C1 segment of cervical spinal cord (tissue), 14 donors: ENCODE results near the gene CATSPERB.
A peak's percentile ranks its signal among the peaks of the same experiment; 100 is the strongest.
"Not testable (repeated sequence)": the region's sequence is repeated elsewhere in the genome, so short reads cannot be mapped to it uniquely, and the experiment has no call there.

ENCODE experiments used
- DNase-seq, 14 donors: peaks; one replicate each; lab custom pipeline; 2025; lab: John Stamatoyannopoulos, UW

The CATSPERB gene

DNA sequence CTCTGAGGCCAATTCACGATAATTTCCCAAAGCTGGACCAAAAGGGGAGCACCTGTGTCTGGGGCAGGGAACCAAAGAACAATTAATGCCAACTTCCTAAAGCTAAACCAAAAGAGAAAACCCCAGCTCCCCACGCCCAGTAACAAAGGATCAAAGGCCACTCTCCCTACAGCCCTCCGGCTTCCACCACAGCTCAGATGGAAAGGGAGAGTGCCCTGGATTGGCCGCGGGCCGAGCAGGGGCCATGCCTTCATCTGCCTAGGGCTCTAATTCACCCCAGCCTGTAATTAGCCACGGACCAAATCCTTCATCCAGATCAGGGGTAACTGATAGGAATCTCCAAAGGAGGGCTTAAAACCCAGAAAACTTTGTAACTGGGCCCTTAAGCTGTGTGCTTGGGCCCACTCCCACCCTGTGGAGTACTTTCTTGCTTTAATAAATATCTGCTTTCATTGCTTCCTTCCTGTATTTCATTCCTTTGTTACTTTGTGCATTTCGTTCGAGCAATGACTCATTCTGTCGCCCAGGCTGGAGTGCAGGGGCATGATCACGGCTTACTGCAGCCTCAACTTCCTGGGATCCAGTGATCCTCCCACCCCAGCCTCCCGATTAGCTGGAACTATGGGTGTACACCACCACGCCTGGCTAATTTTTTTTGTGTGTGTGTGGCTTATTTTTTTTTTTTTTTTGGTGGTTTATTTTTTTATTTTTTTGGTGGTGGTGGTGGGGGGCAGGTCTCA is 156.2 kb downstream of the CATSPERB start:
- DNase-seq: no peak

DNA sequence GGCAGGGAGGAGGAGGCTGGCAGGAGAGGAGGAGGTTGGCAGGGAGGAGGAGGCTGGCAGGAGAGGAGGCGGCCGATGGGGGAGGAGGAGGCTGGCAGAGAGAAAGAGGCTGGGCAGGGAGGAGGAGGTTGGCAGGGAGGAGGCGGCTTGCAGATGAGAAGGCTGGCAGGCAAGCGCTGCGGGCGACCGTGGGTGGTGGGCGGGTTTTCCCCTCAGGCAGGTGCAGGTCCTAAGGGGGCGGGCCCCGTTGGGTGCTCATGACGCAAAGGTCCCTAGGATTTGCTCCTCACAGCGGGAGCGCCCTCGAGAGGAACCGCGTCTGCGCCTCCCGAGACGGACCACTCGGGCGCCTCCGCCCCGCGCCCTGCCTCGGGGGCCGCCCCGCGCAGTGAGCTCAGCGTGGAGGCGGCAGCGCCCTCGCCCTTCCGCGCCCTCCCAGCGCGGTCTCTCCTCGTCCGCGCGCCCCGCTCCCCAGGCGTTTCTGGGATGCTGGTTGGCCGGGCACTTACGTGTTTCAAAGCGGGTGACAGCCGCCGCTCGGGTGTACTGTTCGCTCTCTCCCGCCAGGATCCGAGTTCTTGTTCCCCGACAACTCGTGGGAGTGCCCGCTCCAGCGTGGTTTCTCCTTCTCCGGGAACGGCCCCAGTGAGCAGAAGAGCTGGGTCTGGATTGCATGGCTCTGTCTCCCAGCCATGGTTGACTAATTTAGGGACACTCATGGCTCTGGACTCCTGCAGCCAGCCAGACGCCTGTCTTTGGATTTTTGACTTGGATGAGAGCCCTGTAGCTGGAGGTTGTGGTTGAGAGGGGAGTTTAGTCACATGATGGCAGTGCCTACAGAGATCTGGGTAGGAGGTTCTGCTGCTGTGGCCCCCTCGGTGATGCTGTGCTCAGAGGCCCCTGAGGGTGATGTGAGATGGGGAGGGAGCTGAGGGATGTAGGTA is 157.7 kb downstream of the CATSPERB start:
- peak in 3 of 14 donors; percentile 35 to 80 (median 49) for DNase-seq

- peak in 2 of 14 donors; percentile 2 to 80 for DNase-seq
Observed at GRCh38 chr14:91573528-91573893, 158.4 kb downstream of the CATSPERB start.

DNA sequence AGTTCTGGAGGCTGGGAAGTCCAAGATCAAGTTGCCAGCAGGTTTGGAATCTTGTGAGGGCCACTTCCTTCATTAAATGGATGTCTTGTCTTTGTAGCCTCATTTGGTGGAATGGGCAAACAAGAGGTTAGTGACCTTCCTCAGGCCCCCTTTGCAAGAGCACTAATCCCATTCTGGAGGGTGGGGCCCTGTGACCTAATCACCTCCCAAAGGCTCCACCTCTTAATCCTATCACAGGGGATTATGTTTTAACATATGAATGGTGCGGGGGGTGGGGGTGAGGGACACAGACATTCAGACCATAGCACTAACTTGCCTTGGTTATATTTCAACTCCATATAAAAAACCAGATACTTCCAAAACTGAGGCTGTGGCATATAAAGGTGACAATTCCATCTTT is 161.9 kb downstream of the CATSPERB start:
- DNase-seq: no peak

- DNase-seq: no peak
Observed at GRCh38 chr14:91569301-91569700, 162.6 kb downstream of the CATSPERB start.

GRCh38 chr14:91568626-91569025 is 163.3 kb downstream of the CATSPERB start:
- no peak for DNase-seq

GRCh38 chr14:91567827-91568226 is 164.1 kb downstream of the CATSPERB start:
- not testable (repeated sequence) for DNase-seq

DNA sequence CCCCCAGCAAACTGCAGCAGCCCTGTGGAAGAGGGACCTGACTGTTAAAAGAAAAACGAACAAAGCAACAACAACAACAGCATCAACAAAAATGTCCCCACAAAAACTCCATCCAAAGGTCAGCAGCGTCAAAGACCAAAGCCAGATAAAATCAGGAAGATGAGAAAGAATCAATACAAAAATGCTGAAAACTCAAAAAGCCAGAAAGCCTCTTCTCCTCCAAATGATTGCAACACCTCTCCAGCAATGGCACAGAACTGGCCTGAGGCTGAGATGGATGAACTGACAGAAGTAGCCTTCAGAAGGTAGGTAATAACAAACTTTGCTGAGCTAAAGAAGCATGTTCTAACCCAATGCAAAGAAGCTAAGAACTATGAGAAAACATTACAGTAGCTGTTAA is 176.4 kb downstream of the CATSPERB start:
- no peak for DNase-seq

GRCh38 chr14:91554535-91555332 is 177.2 kb downstream of the CATSPERB start:
- no peak for DNase-seq

DNA sequence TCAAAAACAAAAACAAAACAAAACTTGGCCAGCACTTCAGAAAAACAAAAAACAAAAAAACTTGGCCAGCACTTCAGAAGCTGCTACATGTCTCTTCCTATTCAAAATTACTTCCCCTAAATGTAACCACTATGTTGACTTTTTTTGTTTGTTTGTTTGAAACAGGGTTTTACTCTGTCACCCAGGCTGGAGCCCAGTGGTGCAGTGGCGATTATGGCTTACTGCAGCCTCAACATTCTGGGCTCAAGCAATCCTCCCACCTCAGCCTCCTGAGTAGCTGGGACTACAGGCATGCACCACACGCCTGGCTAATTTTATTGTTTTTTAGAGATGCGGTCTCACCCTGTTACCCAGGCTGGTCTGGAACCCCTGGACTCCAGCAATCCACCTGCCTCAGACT is 183.8 kb downstream of the CATSPERB start:
- DNase-seq: no peak

DNA sequence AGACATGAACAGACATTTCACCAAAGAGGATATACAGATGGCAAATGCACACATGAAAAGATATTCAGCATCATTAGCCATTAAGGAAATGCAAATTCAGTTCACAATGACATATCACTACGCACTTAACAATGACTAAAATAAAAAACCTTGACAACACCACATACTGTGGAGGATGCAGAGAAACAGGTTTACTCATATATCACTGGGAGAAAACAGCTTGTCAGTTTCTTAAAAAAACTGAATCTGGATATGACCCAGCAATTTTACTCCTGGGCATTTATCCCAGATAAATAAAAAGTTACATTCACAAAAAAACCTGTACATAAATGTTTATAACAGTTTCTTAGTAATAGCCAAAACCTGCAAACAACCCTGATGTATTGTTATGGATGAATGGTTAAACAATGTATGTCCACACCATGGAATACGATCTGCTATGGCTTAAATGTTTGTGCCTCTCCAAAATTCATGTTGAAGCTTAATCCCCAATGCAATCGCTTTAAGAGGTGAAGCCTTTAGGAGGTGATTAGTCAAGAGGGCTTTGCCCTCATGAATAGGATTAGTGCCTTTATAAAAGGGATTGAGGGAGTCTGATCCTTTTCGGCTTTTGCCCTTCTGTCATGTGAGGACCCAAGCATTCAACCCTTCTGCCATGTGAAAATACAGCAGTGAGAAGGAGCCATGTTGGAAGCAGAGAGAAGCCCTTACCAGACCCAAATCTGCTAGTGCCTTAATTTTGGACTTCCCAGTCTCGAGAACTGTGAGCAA is 185.8 kb downstream of the CATSPERB start:
- no peak for DNase-seq

DNA sequence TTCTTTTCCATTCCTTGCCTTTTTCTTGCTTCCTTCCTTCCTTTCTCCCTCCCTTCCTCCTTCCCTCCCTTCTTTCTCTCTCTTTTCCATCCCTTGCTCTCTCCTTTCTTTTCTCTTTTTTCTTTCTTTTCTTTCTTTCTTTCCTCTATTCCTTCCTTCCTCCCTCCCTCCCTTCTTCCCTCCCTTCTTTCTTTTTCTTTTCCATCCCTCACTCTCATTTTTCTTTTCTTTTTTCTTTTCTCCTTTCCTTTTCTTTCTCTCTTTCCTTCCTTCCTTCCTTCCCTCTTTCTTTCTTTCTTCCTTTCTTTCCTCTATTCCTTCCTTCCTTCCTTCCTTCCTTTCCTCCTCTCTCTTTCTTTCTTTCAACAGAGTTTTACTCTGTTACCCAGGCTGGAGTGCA is 186.7 kb downstream of the CATSPERB start:
- DNase-seq: no peak

DNA sequence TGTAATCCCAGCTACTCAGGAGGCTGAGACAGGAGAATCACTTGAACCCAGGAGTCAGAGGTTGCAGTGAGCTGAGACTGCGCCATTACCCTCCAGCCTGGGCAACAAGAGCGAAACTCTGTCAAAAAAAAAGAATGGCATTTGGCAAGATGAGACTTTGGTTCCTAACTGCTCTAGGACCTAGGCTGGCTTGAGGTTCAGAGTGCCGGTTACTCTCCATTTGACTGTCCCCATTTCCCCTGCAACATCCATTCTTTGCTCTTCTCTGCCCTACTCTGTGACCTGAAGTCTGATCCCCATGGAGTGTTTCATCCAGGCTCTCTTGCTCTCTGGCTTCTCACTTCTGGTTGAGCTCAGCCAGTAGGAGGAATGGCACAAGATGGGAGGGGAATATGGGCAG is 195.6 kb downstream of the CATSPERB start:
- no peak for DNase-seq

GRCh38 chr14:91534059-91534458 is 197.8 kb downstream of the CATSPERB start:
- not testable (repeated sequence) for DNase-seq

GRCh38 chr14:91533623-91534022 is 198.3 kb downstream of the CATSPERB start:
- no peak for DNase-seq
